NCI-H2107 (cell line): ENCODE data around the gene CALD1.

Experiments
- DNase-seq: peaks from one replicate; lab custom pipeline; 2025; lab: John Stamatoyannopoulos, UW

CALD1 gene

DNA sequence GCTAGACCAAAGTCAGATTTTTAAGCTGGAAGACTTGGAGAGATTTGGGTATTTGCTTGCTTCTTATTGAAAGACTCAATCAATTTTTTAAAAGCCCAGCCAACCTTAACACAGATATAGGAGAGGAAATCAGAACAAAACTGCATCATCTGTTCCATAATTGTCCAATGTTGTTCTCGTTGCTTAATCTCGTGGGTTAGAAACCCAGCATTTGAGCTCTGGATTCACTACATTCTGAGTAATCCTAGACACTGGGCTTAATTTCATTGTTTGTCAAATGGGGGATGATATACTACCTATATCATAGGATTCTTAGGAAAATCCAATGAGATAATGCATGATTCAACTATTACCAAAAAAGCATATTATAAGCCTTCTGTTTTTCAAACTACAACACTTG, 48.9 kb downstream of the CALD1 start:
- no peak for DNase-seq

DNA sequence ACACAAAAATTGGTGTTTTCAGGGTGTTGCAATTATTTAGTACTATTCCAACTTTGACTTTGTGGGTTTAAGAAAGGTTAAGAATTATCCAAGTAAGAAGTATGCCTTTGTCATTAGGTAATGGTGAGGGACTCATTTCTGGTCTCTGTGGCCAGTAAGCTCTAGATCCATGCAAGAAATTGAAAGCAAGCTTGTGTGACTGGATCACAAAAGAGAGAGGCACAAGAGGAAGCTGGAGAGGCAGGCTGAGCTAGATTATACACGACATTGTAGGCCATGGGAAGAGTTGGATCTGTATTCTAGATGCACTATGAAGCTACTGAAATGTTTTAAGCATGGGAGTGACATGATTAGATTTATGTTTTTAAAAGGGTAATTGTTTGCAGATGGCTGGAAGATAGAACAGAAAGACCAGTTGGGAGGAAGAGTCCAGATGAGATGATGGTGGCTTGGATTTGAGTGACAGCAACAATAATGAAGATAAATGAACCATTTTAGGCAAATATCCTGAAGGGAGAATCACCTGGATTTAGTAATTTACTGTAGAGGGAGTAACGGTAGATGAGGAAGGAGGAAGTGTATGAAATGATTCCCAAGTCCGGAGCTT, 50.0 kb downstream of the CALD1 start:
- no peak for DNase-seq

DNA sequence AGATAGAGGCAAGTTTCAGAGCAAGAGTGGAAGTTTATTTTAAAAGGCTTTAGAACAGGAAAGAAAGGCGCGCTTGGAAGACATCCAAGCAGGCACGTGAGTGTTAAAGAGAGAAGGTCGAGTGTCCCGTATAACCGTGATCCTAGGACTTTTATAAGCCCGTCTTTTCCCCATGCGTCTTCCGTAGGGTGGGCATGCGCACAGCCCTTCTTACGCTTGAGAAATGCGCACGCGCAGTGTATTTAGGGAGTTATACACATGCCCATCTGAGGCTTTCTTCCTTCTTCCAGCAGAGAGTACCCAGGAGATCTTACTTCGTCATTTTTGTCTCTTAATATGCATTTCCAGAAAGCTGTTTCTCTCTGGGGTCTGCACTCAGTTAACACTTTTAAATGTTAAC, 52.4 kb downstream of the CALD1 start:
- DNase-seq: no peak

DNA sequence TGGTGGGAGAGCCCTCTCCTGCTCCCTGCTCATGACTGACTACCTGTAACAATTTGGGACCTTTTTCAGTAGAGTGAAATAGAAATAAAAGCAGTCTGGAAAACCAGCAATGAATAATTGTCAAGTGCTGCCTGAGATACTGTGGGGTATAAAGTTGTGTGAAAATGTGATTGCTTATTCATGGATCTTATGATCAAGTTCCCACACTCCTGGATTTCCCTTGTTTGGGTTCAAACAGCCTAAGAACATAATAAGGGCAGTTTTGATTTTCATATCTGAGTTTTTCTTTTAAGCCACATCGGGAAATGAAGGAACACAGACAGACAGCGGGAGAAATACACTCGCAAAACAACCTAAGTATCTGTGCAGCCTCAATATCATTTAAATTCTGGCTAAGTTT, 52.9 kb downstream of the CALD1 start:
- DNase-seq: no peak

DNA sequence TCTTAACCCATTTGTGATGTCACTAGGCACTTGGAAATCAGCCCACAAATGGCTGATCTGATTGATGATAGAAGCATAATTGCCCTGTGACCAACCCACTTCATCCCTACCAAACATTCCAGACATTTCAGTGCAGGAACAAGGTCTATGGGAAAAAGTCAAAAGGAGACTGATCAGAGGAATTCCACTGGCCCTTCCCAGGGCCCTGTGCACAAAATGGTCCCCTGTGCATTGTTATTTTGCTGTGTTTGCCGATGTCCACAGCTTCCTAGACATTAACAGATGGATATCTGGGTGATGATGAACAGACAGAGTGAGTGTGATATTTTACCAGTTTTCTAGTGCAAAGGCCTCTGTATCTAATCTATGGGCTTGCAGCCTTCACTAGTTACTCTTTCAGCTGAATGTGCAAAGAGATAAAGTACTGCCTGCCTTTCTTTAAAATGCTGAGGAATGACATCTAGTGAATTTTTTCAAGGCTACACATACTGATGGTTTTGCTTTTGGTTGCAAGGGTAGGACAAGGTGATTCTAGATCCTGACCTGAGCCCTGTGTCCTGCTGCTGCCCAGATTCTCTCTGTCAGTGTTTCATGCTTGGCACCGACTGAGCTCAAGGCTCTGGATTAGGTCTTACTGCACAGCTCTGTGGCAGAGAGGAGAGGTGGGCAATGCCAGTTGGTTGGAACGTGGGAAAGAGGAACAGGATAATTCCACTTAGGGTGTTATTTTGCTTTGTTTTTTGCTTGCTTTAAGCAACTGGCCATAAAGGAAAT, 55.4 kb downstream of the CALD1 start:
- DNase-seq: no peak

DNA sequence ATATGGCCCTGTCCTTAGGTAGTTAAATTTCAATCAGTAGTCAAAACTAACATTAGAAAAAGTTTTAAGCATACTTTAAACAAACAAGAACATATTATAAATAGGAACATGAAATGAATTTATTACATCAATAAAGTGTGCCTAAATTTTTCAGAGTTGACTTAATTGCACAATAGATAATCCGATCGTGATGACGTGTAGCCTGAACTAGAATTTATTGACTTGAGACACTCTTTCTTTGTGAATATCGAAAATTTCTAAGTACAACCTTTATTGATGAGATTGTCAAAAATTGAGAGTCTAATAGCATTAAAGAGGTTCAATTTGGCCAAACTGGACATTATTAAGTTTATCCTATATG, 56.0 kb downstream of the CALD1 start:
- no peak for DNase-seq

DNA sequence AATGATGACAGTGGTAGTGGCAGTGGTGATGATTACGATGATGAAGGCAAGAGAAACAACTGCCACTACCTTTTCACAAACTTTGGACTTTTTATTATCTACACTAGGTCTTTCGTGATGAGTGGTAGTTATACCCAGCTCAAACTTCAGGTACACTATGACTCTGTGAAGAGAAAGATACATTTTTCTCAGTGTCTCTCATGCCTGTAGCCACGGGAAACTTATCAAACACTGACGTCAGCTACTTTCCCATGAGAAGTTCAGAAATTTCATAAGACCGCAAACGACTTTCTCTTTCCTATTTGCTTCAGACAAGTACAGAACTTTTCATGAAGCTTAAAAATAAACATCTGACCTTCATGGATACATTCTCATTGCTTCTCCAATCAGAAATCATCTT, 57.0 kb downstream of the CALD1 start:
- DNase-seq: no peak

DNA sequence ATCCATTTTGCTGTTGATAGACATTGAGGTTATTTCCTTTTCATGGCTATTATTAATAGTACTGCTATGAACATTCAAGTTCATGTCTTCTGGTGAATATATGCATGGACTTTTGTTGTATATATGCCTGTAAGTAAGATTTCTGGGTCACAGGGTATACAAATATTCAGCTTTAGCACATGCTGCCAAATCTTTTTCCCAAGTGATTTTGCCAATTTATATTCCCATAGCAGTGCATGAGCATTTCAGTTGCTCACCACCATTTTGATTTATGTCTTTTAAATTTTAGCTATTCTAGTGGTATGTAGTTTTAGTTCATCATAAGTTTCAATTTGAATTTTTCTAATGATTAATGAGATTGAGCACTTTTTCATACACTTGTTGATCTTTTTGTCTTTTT, 59.9 kb downstream of the CALD1 start:
- DNase-seq: no peak

DNA sequence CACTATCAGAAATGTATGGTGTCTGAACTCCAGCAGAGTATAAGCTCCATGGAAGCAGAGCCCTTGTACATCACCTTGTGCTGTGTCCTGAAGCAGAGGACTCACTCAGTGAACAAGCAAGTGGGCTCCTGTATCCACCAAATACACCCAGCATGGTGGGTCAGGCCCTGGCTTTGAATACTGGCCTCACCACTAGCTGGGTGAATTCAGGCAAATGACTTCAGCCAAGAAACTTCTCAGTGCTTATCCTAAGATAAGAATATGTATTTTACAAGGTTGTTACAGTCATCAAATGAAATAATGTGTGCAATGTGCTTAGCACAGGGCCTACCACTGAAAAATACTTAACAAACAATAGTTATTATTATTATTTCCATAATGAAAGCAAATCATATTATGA, 62.6 kb downstream of the CALD1 start:
- DNase-seq: no peak

DNA sequence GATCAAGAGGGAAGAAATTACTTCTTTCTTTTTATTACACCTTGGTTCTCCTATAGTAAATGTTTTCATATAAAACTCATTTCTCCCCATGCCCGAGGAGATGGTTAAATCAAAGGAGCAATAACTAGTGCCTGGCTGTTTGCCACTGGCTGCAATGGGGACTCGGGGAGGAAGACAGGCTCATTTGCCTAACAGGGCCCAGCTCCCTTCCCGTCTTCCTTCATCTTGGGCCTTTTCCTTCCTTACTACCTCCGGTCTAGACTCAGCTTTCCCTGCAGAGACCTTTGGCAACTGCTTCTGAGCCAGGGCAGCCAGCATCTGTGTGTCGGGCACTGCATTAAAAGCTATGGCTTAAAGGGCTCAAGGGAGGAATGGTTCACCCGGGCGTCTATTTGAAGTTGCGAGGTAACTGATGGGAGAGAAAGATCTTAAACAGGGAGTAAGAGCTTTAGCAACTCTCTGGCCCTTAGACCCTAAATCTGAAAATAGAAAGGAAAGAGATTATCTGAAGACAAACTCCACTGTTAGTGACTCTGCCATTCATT, 63.5 kb downstream of the CALD1 start:
- DNase-seq: no peak

DNA sequence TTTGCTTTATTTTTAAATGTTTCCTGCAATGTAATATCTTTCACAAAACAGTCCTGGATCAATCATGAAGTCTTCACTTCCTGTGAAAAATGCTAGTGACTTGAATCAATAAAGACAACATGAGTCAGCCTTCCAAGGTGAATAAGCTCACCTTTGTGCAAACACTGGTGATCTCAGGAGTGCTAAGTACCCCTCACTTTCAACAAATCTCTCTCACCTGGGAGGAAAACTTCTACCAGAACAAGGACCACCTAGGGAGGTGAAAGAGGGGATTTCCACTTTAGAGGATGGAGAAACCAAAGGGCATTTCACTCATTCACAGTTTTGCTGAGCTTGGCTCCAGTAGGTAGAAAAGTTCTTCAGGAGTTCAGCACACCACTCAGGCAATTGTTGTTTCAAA, 64.8 kb downstream of the CALD1 start:
- no peak for DNase-seq

DNA sequence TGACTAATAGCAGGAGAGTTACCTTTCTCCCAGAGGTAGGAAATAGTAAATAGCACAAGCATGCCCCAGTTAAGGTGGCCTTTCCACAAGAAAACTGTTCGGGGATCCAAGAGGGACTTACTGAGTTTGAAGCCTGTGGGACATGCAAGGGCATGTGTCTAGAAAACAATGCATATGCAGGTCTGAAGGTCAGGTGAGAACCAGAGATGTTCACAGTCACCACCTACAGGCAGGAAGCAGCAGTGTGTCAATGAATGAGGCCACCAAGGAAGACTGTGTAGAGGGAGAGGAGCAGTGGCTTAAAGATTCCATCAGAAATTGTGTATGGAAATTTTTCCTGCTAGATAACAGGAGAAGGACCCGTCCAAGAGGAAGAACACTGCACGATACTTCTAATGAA, 66.0 kb downstream of the CALD1 start:
- DNase-seq: no peak

DNA sequence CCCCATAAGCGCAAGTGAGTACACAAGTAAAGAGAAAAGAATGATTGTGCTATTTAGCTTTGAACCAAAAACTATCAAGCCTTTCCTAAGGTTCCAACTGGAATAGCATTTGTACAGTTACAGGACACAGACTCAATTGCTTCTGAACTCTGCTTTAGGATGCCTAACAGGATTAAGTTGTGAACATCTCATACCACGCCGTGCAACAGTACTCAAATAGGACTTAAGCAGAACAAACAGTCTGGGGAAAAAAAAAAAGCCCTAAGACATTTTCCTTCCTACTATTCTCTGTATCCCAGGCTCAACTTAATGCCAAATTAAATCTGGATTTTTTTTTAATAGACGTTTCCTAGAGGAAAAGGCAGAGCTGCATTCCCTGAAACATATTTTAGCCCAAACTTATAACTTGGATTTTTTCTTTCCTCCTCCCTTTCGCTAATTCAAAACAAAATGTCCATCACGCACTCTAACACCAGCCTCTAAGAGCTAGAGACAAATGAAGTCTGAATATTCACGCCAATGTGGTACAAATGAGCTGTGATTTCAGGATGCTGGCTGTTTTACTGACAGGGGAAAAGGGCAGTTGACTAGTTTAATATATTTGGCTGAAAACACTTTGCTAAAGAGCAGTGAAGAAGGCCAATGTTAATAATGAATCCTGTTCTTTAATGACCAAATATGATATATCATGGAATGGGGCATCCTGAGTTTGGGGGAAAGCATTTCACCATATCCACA, 68.6 kb downstream of the CALD1 start:
- DNase-seq: no peak

DNA sequence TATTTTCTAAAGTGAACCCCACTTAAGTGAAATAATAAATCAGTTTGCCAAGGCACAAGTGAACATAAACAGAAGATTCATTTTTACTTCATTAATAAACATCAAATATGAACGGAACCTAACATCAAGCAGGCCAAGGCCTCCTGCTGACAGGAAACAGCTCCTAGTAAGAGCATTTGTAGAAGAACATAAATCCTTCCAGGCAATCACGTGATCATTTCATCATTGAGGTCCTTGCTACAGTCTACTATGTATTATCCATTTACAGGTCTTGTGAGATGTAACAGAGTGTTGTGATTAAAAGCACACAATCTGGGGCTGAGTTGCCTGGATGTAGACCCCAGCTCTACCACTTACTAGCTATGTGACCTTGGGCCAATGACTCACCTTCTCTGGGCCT, 70.6 kb downstream of the CALD1 start:
- no peak for DNase-seq

DNA sequence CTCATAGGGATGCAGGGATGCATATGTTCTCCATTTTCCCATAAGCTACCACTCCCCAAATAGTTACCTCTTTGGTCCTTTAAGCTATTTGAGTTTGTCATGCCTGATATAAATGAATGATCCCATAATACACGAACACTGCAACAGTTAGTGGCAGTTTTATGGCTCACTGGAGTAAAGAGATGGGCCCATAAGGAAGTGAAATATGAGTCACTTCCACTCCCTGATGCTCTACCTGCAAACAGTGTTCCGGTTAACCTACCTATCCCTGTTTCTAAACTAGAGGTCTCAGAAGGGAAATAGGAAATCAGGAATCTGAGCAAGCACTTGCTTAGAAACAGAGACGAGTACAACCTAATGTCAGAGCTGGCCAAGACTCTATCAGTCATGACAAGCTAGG, 71.7 kb downstream of the CALD1 start:
- DNase-seq: no peak

DNA sequence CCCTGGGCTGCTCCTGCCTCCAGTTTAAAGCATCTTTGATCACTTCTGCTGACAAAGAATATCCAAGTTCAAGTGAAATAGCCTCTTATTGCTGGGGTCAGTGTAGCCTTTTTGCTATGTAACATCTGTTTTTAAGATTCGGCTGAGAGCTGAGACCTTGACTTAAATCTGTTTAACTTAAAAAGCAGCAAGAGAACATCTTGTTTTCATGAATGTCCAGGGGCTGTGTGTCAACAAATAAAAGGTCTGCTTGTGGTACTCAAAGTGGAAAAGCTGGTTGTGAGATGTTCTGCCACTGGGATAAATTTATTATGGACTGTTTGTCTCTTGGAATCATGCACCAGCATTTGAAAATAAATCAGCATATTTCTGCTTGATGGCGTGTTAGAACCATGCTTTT, 73.2 kb downstream of the CALD1 start:
- no peak for DNase-seq

DNA sequence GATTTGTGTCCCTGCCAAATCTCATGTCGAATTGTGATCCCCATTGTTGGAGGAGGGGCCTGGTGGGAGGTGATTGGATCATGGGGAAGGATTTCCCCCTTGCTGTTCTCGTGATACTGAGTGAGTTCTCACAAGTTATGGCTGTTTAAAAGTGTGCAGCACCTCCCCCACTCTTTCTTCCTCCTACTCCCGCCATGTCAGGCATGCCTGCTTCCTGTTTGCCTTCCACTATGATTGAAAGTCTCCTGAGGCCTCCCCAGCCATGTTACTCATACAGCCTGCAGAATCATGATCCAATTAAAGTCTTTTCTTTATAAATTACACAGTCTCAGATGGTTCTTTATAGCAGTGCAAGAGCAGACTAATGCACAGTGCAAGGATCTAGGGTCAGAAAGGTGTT, 75.4 kb downstream of the CALD1 start:
- no peak for DNase-seq

DNA sequence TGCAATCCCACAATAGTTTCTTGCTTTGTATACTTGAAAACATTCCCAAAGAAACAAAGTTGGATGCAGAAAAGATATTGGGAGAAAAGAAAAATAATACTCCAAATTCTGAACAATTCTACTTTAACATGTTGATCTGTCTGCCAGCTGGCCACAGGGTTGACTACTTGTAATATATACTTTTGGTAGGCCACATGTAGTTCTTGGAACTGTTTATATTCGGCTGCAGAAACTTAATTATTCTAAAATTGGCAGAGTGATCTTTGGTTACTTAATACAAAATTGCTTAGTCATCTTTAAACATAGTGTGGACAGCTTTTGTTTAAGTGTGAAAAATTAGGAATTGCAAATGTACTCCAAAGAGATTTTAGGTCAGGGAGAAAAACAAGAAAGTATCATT, 76.0 kb downstream of the CALD1 start:
- no peak for DNase-seq

DNA sequence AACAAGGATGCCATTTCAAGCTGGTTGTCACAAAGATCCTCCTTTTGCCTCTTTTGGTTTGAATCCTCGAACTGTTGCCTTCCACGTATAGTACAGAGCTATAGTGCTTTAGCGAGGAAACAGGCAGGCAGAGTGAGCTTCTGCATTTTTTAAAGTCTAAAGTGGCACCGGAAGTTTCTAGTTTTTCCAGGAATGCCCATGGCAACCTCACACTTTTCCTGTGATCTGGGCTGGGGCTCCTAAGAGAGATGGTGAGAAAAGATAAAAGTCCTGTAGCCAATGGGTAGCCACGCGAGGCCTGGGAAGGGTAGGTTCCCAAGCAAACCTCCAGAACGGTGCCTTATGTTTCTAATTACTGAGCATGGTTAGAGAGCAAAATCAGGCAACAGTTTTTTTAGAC, 76.7 kb downstream of the CALD1 start:
- no peak for DNase-seq

DNA sequence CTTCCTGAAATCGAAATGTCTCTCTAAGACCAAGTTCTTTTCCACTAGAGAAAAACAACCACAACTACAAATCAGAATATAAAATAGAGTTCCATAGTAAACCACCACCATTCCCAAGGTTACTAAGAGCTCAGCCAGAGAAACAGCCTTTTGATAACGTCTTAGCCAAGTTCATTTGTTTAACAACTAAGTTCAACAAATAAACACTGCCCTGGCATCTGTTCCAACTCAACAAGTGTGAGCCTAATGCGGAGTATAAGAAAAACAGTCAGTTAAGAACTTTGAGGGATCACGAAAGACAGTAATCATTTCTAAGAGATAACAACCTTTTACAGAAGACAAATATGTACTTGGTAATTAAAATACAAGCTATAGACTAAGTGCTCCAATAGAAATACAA, 77.3 kb downstream of the CALD1 start:
- DNase-seq: no peak

DNA sequence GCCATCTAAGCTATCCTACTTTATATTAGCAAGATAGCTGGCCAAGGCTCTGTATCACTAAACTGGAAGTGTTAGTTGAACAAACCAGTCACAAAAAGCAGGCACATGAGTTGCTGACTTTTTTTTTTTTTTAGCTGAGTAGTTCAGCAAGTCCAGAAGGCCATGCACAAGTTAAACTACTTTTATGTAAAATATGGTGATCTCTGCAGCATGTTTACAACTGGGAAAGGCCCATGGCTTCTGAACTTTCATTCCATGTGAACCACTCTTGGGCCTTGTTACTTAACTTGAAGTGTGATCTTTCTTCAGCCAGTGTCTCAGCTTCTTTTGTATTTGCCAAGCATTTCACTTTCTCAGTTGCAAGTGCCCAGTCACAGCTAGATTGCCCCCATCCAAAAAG, 78.5 kb downstream of the CALD1 start:
- DNase-seq: no peak

DNA sequence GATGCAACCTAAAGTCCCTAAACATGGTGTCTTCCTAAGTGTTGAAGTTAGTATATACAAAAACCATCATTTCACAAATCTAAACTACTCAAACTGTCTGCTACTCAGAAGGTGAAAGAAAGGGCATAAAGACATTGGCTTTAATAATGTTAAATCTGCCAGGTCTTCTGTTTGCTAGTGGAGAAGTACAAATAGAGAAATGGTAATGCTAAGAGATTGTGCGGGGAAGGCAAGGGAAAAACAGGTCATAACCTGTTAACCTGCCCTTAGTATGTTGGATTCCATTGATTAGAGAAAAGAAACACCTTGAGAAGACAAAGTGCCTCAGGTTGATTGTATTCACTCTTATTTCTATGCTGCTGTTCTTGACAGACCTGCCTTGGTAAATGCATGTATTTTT, 80.3 kb downstream of the CALD1 start:
- no peak for DNase-seq
